HG02840 (cell line): ENCODE data around the gene PFKL.

Experiments used
- ATAC-seq: cut with Tn5 transposase; IDR thresholded peaks from one replicate; pipeline ENCODE4 v1.9.1; 2021; ENCODE audit warnings: mild to moderate bottlenecking, moderate library complexity, moderate number of reproducible peaks; ENCODE audit not compliant: unreplicated experiment, low FRiP score

Gene PFKL

GRCh38 chr21:44299458-44300261 is at the start of gene PFKL:
PFKL (plus strand) TSS chr21:44300053; CDS start chr21:44300106, 53 bp downstream.
- ATAC-seq = peak; percentile 44

- no peak for ATAC-seq
Measured at GRCh38 chr21:44253832-44254710, 45.8 kb upstream of the PFKL start.

GRCh38 chr21:44255511-44255981 is 44.3 kb upstream of the PFKL start:
- ATAC-seq = no peak

- no peak for ATAC-seq
Measured at GRCh38 chr21:44258056-44258725, 41.7 kb upstream of the PFKL start.

GRCh38 chr21:44259082-44259705 is 40.7 kb upstream of the PFKL start:
- ATAC-seq = no peak

GRCh38 chr21:44260066-44260465 is 39.8 kb upstream of the PFKL start:
- no peak for ATAC-seq

GRCh38 chr21:44260791-44261631 is 38.8 kb upstream of the PFKL start:
- no peak for ATAC-seq

- ATAC-seq = no peak
Measured at GRCh38 chr21:44261675-44262295, 38.1 kb upstream of the PFKL start, which contains the start of gene DNMT3L. DNMT3L (minus strand) TSS chr21:44261897; CDS start chr21:44261259, 638 bp downstream.

GRCh38 chr21:44262338-44263056 is 37.4 kb upstream of the PFKL start:
- no peak for ATAC-seq

- no peak for ATAC-seq
Measured at GRCh38 chr21:44263221-44263760, 36.6 kb upstream of the PFKL start.

- no peak for ATAC-seq
Measured at GRCh38 chr21:44263768-44264167, 36.1 kb upstream of the PFKL start.

- no peak for ATAC-seq
Measured at GRCh38 chr21:44265734-44266270, 34.1 kb upstream of the PFKL start.

GRCh38 chr21:44267655-44268142 is 32.2 kb upstream of the PFKL start:
- no peak for ATAC-seq

- no peak for ATAC-seq
Measured at GRCh38 chr21:44269090-44269489, 30.8 kb upstream of the PFKL start.

GRCh38 chr21:44271558-44272283 is 28.1 kb upstream of the PFKL start:
- no peak for ATAC-seq

- ATAC-seq = no peak
Measured at GRCh38 chr21:44272284-44272858, 27.5 kb upstream of the PFKL start.

GRCh38 chr21:44273046-44273445 is 26.8 kb upstream of the PFKL start:
- ATAC-seq = no peak
